Measurements from ENCODE around the gene CAMP.
A peak's percentile ranks its signal among the peaks of the same experiment; 100 is the strongest.

CAMP gene

GRCh38 chr3:48186631-48187300 is 36.5 kb upstream of the CAMP start:
- H3F3A ChIP-seq (ENCODE audit: low read depth), result no peaks in the 10 kb centered on the region
- H3K4me2 ChIP-seq (ENCODE audit: low read depth, low read length, poor library complexity, severe bottlenecking), result peak overlapping the region; percentile 97
- TF ChIP-seq EZH2phosphoT487 (IDR thresholded peaks at IDR 0.05; ENCODE audit: borderline replicate concordance) (no peak), CTCF (conservative IDR thresholded peaks at IDR 0.05; ENCODE audit: low read length) (no peak)
- peak overlapping the region; percentile 97 for H3K9ac ChIP-seq (ENCODE audit: low read depth, low read length, poor library complexity, severe bottlenecking)
- H3K4me3 ChIP-seq (ENCODE audit: low read length, poor library complexity, severe bottlenecking), result peak overlapping the region; percentile 82
- peaks cover 54% of the 10 kb centered on the region for H3K4me1 ChIP-seq (ENCODE audit: insufficient read depth, low read length, poor library complexity, severe bottlenecking)
- H2AFZ ChIP-seq (ENCODE audit: low read length), result 0 out of 2 replicates have a peak overlapping the region, but pooled peaks have one; percentile 82
- peaks cover 64% of the 10 kb centered on the region for H3K79me2 ChIP-seq (ENCODE audit: insufficient read depth, low read length)
- H3K9me3 ChIP-seq (ENCODE audit: insufficient read depth, low read depth, low read length), result no peaks in the 10 kb centered on the region
- no peaks in the 10 kb centered on the region for H3K9me2 ChIP-seq (replicated peaks; ENCODE audit: low read depth, low read length)
- peaks cover 49% of the 10 kb centered on the region for H4K20me1 ChIP-seq (ENCODE audit: insufficient read depth, low read length, poor library complexity, severe bottlenecking)
- H3K27me3 ChIP-seq (ENCODE audit: insufficient read depth, low read length, poor library complexity, severe bottlenecking), result peaks cover 4% of the 10 kb centered on the region
- peaks cover 40% of the 10 kb centered on the region; the same call in 1 of the 2 replicates for H3K36me3 ChIP-seq (ENCODE audit: insufficient read depth, low read length)

- Histone ChIP-seq H3K27me3 (ENCODE audit: insufficient read depth, low read length, poor library complexity, severe bottlenecking) (peaks cover 4% of the 10 kb centered on the region), H3K4me1 (ENCODE audit: insufficient read depth, low read length, poor library complexity, severe bottlenecking) (peaks cover 50% of the 10 kb centered on the region), H2AFZ (ENCODE audit: low read length) (0 out of 2 replicates have a peak overlapping the region, but pooled peaks have one; percentile 82), H4K20me1 (ENCODE audit: insufficient read depth, low read length, poor library complexity, severe bottlenecking) (peaks cover 44% of the 10 kb centered on the region), H3K4me3 (ENCODE audit: low read length, poor library complexity, severe bottlenecking) (peak overlapping the region; percentile 82), H3K9ac (ENCODE audit: low read depth, low read length, poor library complexity, severe bottlenecking) (peak overlapping the region; percentile 97), H3K4me2 (ENCODE audit: low read depth, low read length, poor library complexity, severe bottlenecking) (peak overlapping the region; percentile 97), H3K79me2 (ENCODE audit: insufficient read depth, low read length) (peaks cover 59% of the 10 kb centered on the region), H3K36me3 (ENCODE audit: insufficient read depth, low read length) (peaks cover 36% of the 10 kb centered on the region; the same call in 1 of the 2 replicates), H3F3A (ENCODE audit: low read depth) (no peaks in the 10 kb centered on the region), H3K9me2 (replicated peaks; ENCODE audit: low read depth, low read length) (no peaks in the 10 kb centered on the region), H3K9me3 (ENCODE audit: insufficient read depth, low read depth, low read length) (no peaks in the 10 kb centered on the region)
- TF ChIP-seq CTCF (conservative IDR thresholded peaks at IDR 0.05; ENCODE audit: low read length) (no peak), EZH2phosphoT487 (IDR thresholded peaks at IDR 0.05; ENCODE audit: borderline replicate concordance) (no peak)
Measured at GRCh38 chr3:48187301-48187578, 36.1 kb upstream of the CAMP start.

GRCh38 chr3:48187579-48188265 is 35.6 kb upstream of the CAMP start:
- Histone ChIP-seq H3K36me3 (ENCODE audit: insufficient read depth, low read length) (peaks cover 31% of the 10 kb centered on the region; the same call in 1 of the 2 replicates), H4K20me1 (ENCODE audit: insufficient read depth, low read length, poor library complexity, severe bottlenecking) (peaks cover 40% of the 10 kb centered on the region), H3K4me2 (ENCODE audit: low read depth, low read length, poor library complexity, severe bottlenecking) (peak overlapping the region; percentile 97), H3K9me2 (replicated peaks; ENCODE audit: low read depth, low read length) (no peaks in the 10 kb centered on the region), H2AFZ (ENCODE audit: low read length) (peak overlapping the region; percentile 82), H3K9ac (ENCODE audit: low read depth, low read length, poor library complexity, severe bottlenecking) (peak overlapping the region; percentile 97), H3F3A (ENCODE audit: low read depth) (no peaks in the 10 kb centered on the region), H3K4me3 (ENCODE audit: low read length, poor library complexity, severe bottlenecking) (peak overlapping the region; percentile 82), H3K4me1 (ENCODE audit: insufficient read depth, low read length, poor library complexity, severe bottlenecking) (peaks cover 45% of the 10 kb centered on the region), H3K79me2 (ENCODE audit: insufficient read depth, low read length) (peaks cover 54% of the 10 kb centered on the region), H3K27me3 (ENCODE audit: insufficient read depth, low read length, poor library complexity, severe bottlenecking) (peaks cover 4% of the 10 kb centered on the region), H3K9me3 (ENCODE audit: insufficient read depth, low read depth, low read length) (no peaks in the 10 kb centered on the region)
- TF ChIP-seq EZH2phosphoT487 (IDR thresholded peaks at IDR 0.05; ENCODE audit: borderline replicate concordance), result no peak
